Chondrocyte (in vitro differentiated cells): Measurements from ENCODE around the gene UBE2L3. TPM values are rescaled to one million over a fixed set of nuclear protein-coding genes. Genes with fewer than 3 reads are reported as not detected.
"Not testable (repeated sequence)": the region's sequence is repeated elsewhere in the genome, so short reads cannot be mapped to it uniquely, and the experiment has no call there.

ENCODE experiments used
- DNase-seq: peaks from one replicate; pipeline ENCODE4 v3.0.0; 2021; ENCODE audit warnings: mixed read lengths, low spot score
- H3K27ac Mint-ChIP-seq: one replicate; pipeline ENCODE4 v1.8.0; 2021; ENCODE audit warnings: mild to moderate bottlenecking, moderate library complexity, mixed read lengths; ENCODE audit not compliant: unreplicated experiment
- H3K27me3 Mint-ChIP-seq: 2 replicates; pipeline ENCODE4 v1.8.0; 2021; ENCODE audit warnings: low read depth, mixed read lengths
- H3K36me3 Mint-ChIP-seq: 2 replicates; pipeline ENCODE4 v1.8.0; 2021; ENCODE audit warnings: low read depth, mixed read lengths
- H3K4me1 Mint-ChIP-seq: 2 replicates; pipeline ENCODE4 v1.8.0; 2021; ENCODE audit warnings: low read depth, mild to moderate bottlenecking, mixed read lengths
- H3K4me3 Mint-ChIP-seq: one replicate; pipeline ENCODE4 v1.8.0; 2021; ENCODE audit warnings: mild to moderate bottlenecking, moderate library complexity, mixed read lengths; ENCODE audit not compliant: unreplicated experiment
- H3K9me3 Mint-ChIP-seq: 2 replicates; pipeline ENCODE4 v1.8.0; 2021; ENCODE audit warnings: low read depth, mixed read lengths
- total RNA-seq: library from RNA; stranded (reverse); gene quantifications from 3 replicates; pipeline ENCODE4 v1.2.1, GENCODE V29; 2021
- TF ChIP-seq, protein P1 (sequence below): fragments of 200-600 bp; sonication (generic); IDR thresholded peaks from 2 replicates; pipeline ENCODE4 v1.5.0; 2021; ENCODE audit warnings: antibody characterized with exemption, mild to moderate bottlenecking, moderate library complexity

UBE2L3 gene
- total RNA-seq, 1 donor from 2014 or later: 53.2 TPM

DNA sequence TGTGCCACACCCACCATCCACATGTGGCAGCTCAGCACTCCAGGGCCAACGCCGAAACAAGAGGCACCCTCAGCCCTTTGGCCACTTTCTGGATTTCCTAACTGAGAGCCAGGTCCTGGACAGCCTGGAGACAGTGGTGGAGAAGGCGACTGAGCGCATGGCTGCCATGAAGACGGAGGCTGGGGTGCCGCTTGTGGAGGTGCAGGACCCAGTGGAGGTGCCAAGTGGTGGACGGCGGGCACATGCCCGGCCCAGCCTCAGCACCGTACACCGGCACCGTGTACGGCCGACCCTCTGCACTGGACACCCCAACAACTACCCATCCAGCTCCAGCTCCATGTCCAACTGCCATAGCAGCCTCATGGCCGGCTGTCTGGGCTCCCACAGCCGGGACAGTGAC is 66.6 kb downstream of the UBE2L3 start:
- TF ChIP-seq, protein P1, sequence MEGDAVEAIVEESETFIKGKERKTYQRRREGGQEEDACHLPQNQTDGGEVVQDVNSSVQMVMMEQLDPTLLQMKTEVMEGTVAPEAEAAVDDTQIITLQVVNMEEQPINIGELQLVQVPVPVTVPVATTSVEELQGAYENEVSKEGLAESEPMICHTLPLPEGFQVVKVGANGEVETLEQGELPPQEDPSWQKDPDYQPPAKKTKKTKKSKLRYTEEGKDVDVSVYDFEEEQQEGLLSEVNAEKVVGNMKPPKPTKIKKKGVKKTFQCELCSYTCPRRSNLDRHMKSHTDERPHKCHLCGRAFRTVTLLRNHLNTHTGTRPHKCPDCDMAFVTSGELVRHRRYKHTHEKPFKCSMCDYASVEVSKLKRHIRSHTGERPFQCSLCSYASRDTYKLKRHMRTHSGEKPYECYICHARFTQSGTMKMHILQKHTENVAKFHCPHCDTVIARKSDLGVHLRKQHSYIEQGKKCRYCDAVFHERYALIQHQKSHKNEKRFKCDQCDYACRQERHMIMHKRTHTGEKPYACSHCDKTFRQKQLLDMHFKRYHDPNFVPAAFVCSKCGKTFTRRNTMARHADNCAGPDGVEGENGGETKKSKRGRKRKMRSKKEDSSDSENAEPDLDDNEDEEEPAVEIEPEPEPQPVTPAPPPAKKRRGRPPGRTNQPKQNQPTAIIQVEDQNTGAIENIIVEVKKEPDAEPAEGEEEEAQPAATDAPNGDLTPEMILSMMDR: no peak
- no peak overlapping the region for H3K4me3 Mint-ChIP-seq
- no peaks in the 10 kb centered on the region for H3K36me3 Mint-ChIP-seq
- no peaks in the 10 kb centered on the region for H3K9me3 Mint-ChIP-seq
- H3K4me1 Mint-ChIP-seq: peaks cover 2% of the 10 kb centered on the region
- H3K27ac Mint-ChIP-seq: no peak overlapping the region
- H3K27me3 Mint-ChIP-seq: no peaks in the 10 kb centered on the region
- DNase-seq: no peak

DNA sequence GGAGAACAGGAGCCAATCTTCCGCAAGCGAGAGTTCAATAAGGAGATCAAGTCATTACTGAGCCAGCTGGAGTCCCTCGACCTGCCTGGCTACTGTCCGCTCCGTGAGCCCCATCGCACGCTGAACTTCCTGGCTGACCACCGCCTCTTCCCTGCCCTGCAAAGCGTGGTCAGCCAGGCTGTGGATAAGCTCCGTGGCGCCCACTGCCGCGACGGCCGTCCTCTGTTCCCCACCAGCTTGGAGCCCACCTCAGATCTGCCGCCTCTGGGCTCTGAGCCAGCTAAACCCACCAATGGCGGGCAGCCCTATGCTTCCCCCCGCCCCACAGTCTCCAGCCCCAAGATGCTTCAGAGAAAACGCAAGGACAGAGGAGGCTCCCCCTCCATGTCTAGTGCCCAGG is 67.3 kb downstream of the UBE2L3 start:
- H3K9me3 Mint-ChIP-seq: no peaks in the 10 kb centered on the region
- DNase-seq: no peak
- H3K4me3 Mint-ChIP-seq: no peak overlapping the region
- H3K36me3 Mint-ChIP-seq: no peaks in the 10 kb centered on the region
- TF ChIP-seq, protein P1: no peak
- H3K27me3 Mint-ChIP-seq: no peaks in the 10 kb centered on the region
- H3K4me1 Mint-ChIP-seq: no peaks in the 10 kb centered on the region
- no peak overlapping the region for H3K27ac Mint-ChIP-seq

DNA sequence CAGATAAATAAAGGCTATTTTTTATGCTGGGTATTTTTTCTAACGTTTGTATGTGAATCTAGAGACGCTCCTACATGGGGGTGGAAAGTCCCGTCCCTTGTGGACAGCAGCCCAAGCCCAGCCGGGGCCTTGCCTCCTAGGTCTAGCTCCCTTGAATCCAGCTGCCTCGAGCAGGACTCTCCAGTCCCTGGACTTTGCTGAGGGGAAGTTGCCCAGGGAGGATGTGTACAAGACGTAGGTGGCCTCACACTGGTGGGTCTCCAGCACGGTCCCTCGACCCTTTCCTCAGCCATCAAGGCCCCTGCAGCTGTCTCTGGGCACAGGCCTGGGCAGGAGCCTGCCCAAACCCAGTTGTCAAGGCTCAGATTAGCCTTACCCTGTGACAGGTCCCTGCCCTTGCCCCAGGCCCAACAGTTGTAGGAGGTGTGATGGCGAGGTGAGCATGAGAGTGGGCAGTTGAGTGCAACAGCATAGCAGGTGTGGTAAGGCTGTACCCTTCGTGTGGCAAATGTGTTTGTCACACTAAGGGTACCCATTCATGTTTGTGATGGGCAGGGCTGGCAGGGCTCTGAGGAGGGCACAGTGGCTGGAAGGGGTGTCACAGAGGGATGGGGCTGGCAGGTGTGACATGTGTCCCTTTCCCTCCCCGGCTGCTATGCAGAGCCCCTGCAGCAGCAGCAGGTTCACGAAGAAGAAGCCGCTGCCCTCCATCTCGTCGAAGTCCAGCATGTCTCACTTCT is 68.4 kb downstream of the UBE2L3 start:
- Mint-ChIP-seq H3K4me3 (no peak overlapping the region), H3K9me3 (no peaks in the 10 kb centered on the region), H3K27me3 (no peaks in the 10 kb centered on the region), H3K27ac (no peak overlapping the region), H3K36me3 (no peaks in the 10 kb centered on the region), H3K4me1 (peaks cover 2% of the 10 kb centered on the region)
- DNase-seq: no peak
- TF ChIP-seq, protein P1: no peak

DNA sequence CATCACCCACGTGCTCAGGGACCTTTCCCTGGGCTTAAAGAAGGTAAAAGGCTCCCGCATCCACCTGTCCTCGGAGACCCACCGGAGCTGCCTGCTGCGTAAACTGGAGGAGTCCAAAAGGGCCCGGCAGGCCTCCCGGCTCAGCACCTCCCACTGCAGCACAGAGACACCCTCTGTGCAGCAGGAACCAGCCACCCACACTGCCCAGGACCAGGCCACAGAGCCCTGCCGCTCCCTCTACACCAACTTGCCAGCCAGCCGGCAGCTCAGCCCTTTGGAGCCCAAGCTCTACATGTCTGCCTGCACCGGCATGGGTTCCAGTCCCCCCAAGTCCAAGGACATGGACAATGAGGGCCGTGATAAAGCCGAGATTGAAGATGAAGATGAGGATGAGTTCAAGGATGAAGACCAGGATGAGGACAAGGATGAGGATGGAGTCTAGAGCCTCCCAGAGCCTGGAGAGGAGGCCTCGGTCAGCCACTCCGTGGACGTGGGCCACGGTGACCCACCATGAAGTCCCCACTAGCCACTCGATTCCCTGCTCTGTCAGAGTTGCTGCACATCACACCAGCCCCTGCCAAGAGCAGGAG is 69.2 kb downstream of the UBE2L3 start:
- H3K36me3 Mint-ChIP-seq: no peaks in the 10 kb centered on the region
- no peak overlapping the region for H3K27ac Mint-ChIP-seq
- TF ChIP-seq, protein P1: no peak

DNA sequence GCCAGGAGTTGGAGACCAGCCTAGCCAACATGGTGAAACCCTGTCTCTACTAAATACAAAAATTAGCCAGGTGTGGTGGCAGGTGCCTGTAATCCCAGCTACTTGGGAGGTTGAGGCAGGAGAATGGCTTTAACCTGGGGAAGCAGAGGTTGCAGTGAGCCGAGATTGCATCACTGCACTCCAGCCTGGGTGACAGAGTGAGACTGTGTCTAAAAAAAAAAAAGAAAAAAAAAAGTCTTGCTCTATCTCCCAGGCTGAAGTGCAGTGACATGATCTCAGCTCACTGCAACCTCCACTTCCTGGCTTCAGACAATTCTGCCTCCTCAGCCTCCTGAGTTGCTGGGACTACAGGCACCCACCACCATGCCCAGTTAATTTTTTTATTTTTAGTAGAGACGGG is 69.9 kb downstream of the UBE2L3 start:
- not testable (repeated sequence) for H3K4me3 Mint-ChIP-seq, H3K9me3 Mint-ChIP-seq, H3K27me3 Mint-ChIP-seq, DNase-seq, H3K36me3 Mint-ChIP-seq, H3K27ac Mint-ChIP-seq
- peaks cover 13% of the 10 kb centered on the region for H3K4me1 Mint-ChIP-seq

More for the DNA sequence above, 69.2 kb downstream of the UBE2L3 start:
- Mint-ChIP-seq H3K4me3 (no peak overlapping the region), H3K27me3 (no peaks in the 10 kb centered on the region), H3K9me3 (no peaks in the 10 kb centered on the region), H3K4me1 (peaks cover 10% of the 10 kb centered on the region)
- no peak for DNase-seq

DNA sequence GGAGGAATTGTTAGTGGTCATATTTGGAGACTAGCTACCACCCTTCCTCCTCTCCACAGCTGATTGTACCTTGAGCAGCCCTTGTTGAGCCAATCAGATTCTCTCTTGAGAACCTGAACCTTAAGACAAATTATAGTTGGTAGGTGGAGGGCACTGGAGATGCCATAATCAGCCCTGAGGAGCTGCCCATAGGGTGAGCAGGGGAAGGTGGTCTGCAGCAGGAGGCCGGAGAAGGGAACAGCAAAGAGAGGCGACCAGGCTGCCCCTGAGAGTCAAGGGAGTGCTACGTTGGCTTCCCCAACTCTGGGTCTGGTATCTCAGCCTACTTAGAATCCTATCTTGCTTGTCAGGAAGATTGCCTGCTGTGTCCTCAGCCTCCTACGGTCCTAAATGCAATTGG is 71.8 kb downstream of the UBE2L3 start:
- TF ChIP-seq, protein P1: no peak
- Mint-ChIP-seq H3K4me1 (peaks cover 23% of the 10 kb centered on the region), H3K27me3 (no peaks in the 10 kb centered on the region), H3K4me3 (no peak overlapping the region), H3K36me3 (peaks cover 4% of the 10 kb centered on the region), H3K9me3 (no peaks in the 10 kb centered on the region), H3K27ac (no peak overlapping the region)
- DNase-seq: no peak
